Muscle of leg (tissue), 11 donors: ENCODE measurements around the gene MEIS2. TPM values are rescaled to one million over a fixed set of nuclear protein-coding genes. Genes with fewer than 3 reads are reported as not detected.

Source experiments
- DNase-seq: peaks from one replicate; pipeline ENCODE4 v3.0.0; 2013
- H3K27ac ChIP-seq: one replicate; pipeline ENCODE4 v1.5.1; 2013; ENCODE audit warnings: mild to moderate bottlenecking, low read length, control low read depth
- H3K27me3 ChIP-seq: one replicate; pipeline ENCODE4 v1.6.1; 2013; ENCODE audit warnings: low read length; ENCODE audit not compliant: control insufficient read depth, insufficient read depth
- H3K36me3 ChIP-seq: one replicate; pipeline ENCODE4 v1.6.1; 2013; ENCODE audit warnings: low read length; ENCODE audit not compliant: control insufficient read depth, insufficient read depth
- H3K4me1 ChIP-seq: one replicate; pipeline ENCODE4 v1.6.1; 2013; ENCODE audit warnings: low read length; ENCODE audit not compliant: control insufficient read depth, insufficient read depth
- H3K4me3 ChIP-seq: one replicate; pipeline ENCODE4 v1.5.1; 2013; ENCODE audit warnings: low read length, control low read depth
- H3K9me3 ChIP-seq: replicated peaks from 2 replicates; pipeline ENCODE4 v1.6.1; 2013; ENCODE audit warnings: low read depth, low read length; ENCODE audit not compliant: control insufficient read depth
- WGBS: methylation state at CpG from one replicate; pipeline ENCODE4 v1.1.5; 2013; ENCODE audit warnings: missing lambda C conversion rate; ENCODE audit not compliant: insufficient coverage; 5-methylcytosine and 5-hydroxymethylcytosine counted together
- polyA plus RNA-seq, 8 donors: library from polyadenylated mRNA; unstranded; fragments of 120-200 nt; gene quantifications; one replicate each; pipeline versions ENCODE4 v1.2.1 to v1.2.3, GENCODE V29; 2013; ENCODE audit warnings: inconsistent platforms in 1 of 8, low replicate concordance in 1 of 8; ENCODE audit not compliant: insufficient read length in 8 of 8, insufficient read depth in 1 of 8
- total RNA-seq: library from RNA; stranded (reverse); fragments of 120-200 nt; gene quantifications from one replicate; pipeline ENCODE4 v1.2.4, GENCODE V29; 2013

The MEIS2 gene
- total and polyA plus RNA-seq, 9 donors: 3.8 to 13.9 (median 7.0) TPM

- no peaks in the 10 kb centered on the region for H3K9me3 ChIP-seq
- H3K27ac ChIP-seq: no peak overlapping the region
- no peaks in the 10 kb centered on the region for H3K36me3 ChIP-seq
- no peaks in the 10 kb centered on the region for H3K4me1 ChIP-seq
- WGBS: 71% methylated on average over 3 of the region's 4 CpGs
- no peaks in the 10 kb centered on the region for H3K27me3 ChIP-seq
- H3K4me3 ChIP-seq: no peak overlapping the region
- DNase-seq: no peak
Measured at GRCh38 chr15:36924034-36924433, 176.3 kb downstream of the MEIS2 start.

- Histone ChIP-seq H3K4me1 (no peaks in the 10 kb centered on the region), H3K4me3 (no peak overlapping the region), H3K27me3 (no peaks in the 10 kb centered on the region), H3K36me3 (no peaks in the 10 kb centered on the region), H3K27ac (no peak overlapping the region), H3K9me3 (no peaks in the 10 kb centered on the region)
- WGBS: 86% methylated on average over 1 of the region's 9 CpGs
- DNase-seq: no peak
Measured at GRCh38 chr15:36921484-36922091, 178.8 kb downstream of the MEIS2 start.

- no peak overlapping the region for H3K4me3 ChIP-seq
- H3K4me1 ChIP-seq: no peaks in the 10 kb centered on the region
- no peaks in the 10 kb centered on the region for H3K36me3 ChIP-seq
- WGBS: no CpG with 5 or more reads among the region's 4 CpGs
- no peak overlapping the region for H3K27ac ChIP-seq
- H3K27me3 ChIP-seq: no peaks in the 10 kb centered on the region
- no peaks in the 10 kb centered on the region for H3K9me3 ChIP-seq
- DNase-seq: no peak
Measured at GRCh38 chr15:36917411-36918267, 182.7 kb downstream of the MEIS2 start.

GRCh38 chr15:36914960-36915808, 185.2 kb downstream of the MEIS2 start:
- H3K4me3 ChIP-seq: no peak overlapping the region
- no peaks in the 10 kb centered on the region for H3K27me3 ChIP-seq
- no peak overlapping the region for H3K27ac ChIP-seq
- H3K9me3 ChIP-seq: no peaks in the 10 kb centered on the region
- H3K4me1 ChIP-seq: no peaks in the 10 kb centered on the region
- DNase-seq: peak; percentile 48
- WGBS: 67% methylated on average over 1 of the region's 3 CpGs
- H3K36me3 ChIP-seq: no peaks in the 10 kb centered on the region

GRCh38 chr15:36914466-36914865, 185.9 kb downstream of the MEIS2 start:
- no peaks in the 10 kb centered on the region for H3K4me1 ChIP-seq
- DNase-seq: no peak
- no peaks in the 10 kb centered on the region for H3K36me3 ChIP-seq
- H3K27ac ChIP-seq: no peak overlapping the region
- H3K27me3 ChIP-seq: no peaks in the 10 kb centered on the region
- no peaks in the 10 kb centered on the region for H3K9me3 ChIP-seq
- H3K4me3 ChIP-seq: no peak overlapping the region
- WGBS: 80% methylated on average over 1 of the region's 4 CpGs

- no CpG with 5 or more reads among the region's 2 CpGs for WGBS
- DNase-seq: no peak
- Histone ChIP-seq H3K9me3 (no peaks in the 10 kb centered on the region), H3K4me3 (no peak overlapping the region), H3K4me1 (no peaks in the 10 kb centered on the region), H3K27ac (no peak overlapping the region), H3K36me3 (no peaks in the 10 kb centered on the region), H3K27me3 (no peaks in the 10 kb centered on the region)
Measured at GRCh38 chr15:36912311-36912712, 188.0 kb downstream of the MEIS2 start.

- no peaks in the 10 kb centered on the region for H3K36me3 ChIP-seq
- no peak overlapping the region for H3K27ac ChIP-seq
- WGBS: 66% methylated on average over 4 of the region's 5 CpGs
- no peaks in the 10 kb centered on the region for H3K4me1 ChIP-seq
- H3K9me3 ChIP-seq: no peaks in the 10 kb centered on the region
- H3K4me3 ChIP-seq: no peak overlapping the region
- no peak for DNase-seq
- no peaks in the 10 kb centered on the region for H3K27me3 ChIP-seq
Measured at GRCh38 chr15:36911322-36911944, 188.9 kb downstream of the MEIS2 start.

- Histone ChIP-seq H3K4me1 (no peaks in the 10 kb centered on the region), H3K9me3 (no peaks in the 10 kb centered on the region), H3K36me3 (no peaks in the 10 kb centered on the region), H3K27me3 (no peaks in the 10 kb centered on the region), H3K4me3 (no peak overlapping the region), H3K27ac (no peak overlapping the region)
- no peak for DNase-seq
- 80% methylated on average over 1 of the region's 4 CpGs for WGBS
Measured at GRCh38 chr15:36908991-36909390, 191.4 kb downstream of the MEIS2 start.

- Histone ChIP-seq H3K9me3 (no peaks in the 10 kb centered on the region), H3K27ac (no peak overlapping the region), H3K36me3 (no peaks in the 10 kb centered on the region), H3K27me3 (no peaks in the 10 kb centered on the region), H3K4me1 (no peaks in the 10 kb centered on the region), H3K4me3 (no peak overlapping the region)
- no CpG with 5 or more reads among the region's 3 CpGs for WGBS
- no peak for DNase-seq
Measured at GRCh38 chr15:36907295-36907694, 193.1 kb downstream of the MEIS2 start.

GRCh38 chr15:36905908-36906307, 194.4 kb downstream of the MEIS2 start:
- no peak overlapping the region for H3K4me3 ChIP-seq
- no peaks in the 10 kb centered on the region for H3K4me1 ChIP-seq
- no peak overlapping the region for H3K27ac ChIP-seq
- no peak for DNase-seq
- H3K9me3 ChIP-seq: no peaks in the 10 kb centered on the region
- H3K36me3 ChIP-seq: no peaks in the 10 kb centered on the region
- WGBS: 56% methylated on average over 3 of the region's 5 CpGs
- H3K27me3 ChIP-seq: no peaks in the 10 kb centered on the region
